Melanocyte of skin (primary cell): ENCODE results near the gene ORAI1. TPM values are rescaled to one million over a fixed set of nuclear protein-coding genes. Genes with fewer than 3 reads are reported as not detected.

Experiments used
- small RNA-seq, 2 donors: library from RNA; depleted of rRNA; stranded (forward); fragments of <200 nt; gene quantifications; one replicate each; pipeline ENCODE3, GENCODE V24; 2012
- total RNA-seq, 2 donors: library from RNA; depleted of rRNA; stranded (reverse); fragments of >200 nt; gene quantifications; 2 replicates each; pipeline ENCODE4 v1.2.3, GENCODE V29; 2012

Gene ORAI1
- total RNA-seq, result 10 to 100 TPM; 26.5 to 36.6 TPM

GRCh38 chr12:121626087-121626852 is at the start of gene ORAI1:
ORAI1 (plus strand) TSS chr12:121626530.

DNA sequence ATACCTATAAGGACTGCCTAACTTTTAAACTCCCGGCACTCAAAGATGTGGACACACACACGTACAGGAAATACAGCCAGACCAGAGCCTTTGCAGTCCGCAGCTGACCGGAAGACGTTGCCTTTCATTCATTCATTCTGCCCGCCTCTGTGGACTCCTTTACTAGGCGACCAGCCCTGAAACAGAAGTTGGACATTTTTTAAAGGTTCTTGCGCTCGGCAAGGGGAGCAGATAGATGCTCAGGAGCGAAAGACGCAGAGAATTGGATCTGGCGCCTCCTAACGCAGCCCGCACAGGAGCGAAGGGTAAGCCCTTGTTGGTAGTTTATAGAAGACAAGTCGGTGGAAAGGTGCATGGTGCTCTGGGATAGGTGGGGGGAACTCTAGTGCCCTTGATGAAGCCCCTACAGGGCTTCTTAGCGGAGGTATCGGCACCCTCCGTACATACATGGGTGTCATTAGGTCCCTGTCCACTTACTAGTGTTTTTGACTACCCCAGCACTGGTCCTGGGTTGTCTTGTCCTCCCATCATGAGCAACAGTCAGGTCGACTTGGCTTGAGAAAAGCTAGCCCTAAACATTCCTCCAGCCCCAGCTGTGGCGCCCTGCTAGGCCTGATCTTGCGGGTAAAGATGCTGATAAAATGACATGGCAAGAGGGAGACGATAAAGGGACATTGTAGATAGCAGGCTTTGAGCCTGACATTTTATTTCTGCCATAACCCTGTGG is 45.2 kb upstream of the ORAI1 start, which contains the start of gene KDM2B:
Gene KDM2B (minus strand): TSS at position 65 of the 727 bp plus-strand sequence. CDS start 112 bp downstream, outside the sequence.

GRCh38 chr12:121669521-121669900 is 43.2 kb downstream of the ORAI1 start, which contains the start of gene MORN3:
MORN3 (minus strand) TSS chr12:121669654; CDS start chr12:121669483, 171 bp downstream.

Small RNA genes within 50 kb of the gene (small RNA-seq; reads per million reads assigned to genes)
- 0 reads per million in 2 donors for gene RNU6-1004P

Other genes with a start within 250 kb of the ORAI1 start
- 10 to 100 TPM; 38.5 to 63.6 TPM for gene RNF34, start 226.4 kb upstream of the ORAI1 start, total RNA-seq
- 10 to 100 TPM; 19.3 to 33.3 TPM for gene KDM2B, start 45.5 kb upstream of the ORAI1 start, total RNA-seq
- gene MORN3, start 43.1 kb downstream of the ORAI1 start, total RNA-seq, result not detected
- gene TMEM120B, start 86.2 kb downstream of the ORAI1 start, total RNA-seq, result 10 to 100 TPM in 1 of 2 donors, 1 to 10 TPM in 1; 5.2 to 12.3 TPM
- gene RHOF, start 167.2 kb downstream of the ORAI1 start, total RNA-seq, result 1 to 10 TPM; 6.5 to 7.7 TPM
- 1 to 10 TPM; 2.8 to 4.0 TPM for gene SETD1B, start 177.5 kb downstream of the ORAI1 start, total RNA-seq
- not detected for gene HPD, start 232.3 kb downstream of the ORAI1 start, total RNA-seq